ENCODE results near the gene TMEM192. TPM values are rescaled to one million over a fixed set of nuclear protein-coding genes. Genes with fewer than 3 reads are reported as not detected.

The TMEM192 gene
- total and polyA plus RNA-seq, 2 of the 8 experiments (the other 6 are each of a cell fraction or from before 2014, with no cell fraction given) = 7.3 to 10.9 TPM

GRCh38 chr4:165124488-165124887 lies 11.8 kb upstream of the TMEM192 start (continued):
- TF ChIP-seq CHD7 (IDR thresholded peaks at IDR 0.05; ENCODE audit: insufficient replicate concordance, low read length) = no peak
- TF ChIP-seq, protein P1, sequence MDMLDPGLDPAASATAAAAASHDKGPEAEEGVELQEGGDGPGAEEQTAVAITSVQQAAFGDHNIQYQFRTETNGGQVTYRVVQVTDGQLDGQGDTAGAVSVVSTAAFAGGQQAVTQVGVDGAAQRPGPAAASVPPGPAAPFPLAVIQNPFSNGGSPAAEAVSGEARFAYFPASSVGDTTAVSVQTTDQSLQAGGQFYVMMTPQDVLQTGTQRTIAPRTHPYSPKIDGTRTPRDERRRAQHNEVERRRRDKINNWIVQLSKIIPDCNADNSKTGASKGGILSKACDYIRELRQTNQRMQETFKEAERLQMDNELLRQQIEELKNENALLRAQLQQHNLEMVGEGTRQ (IDR thresholded peaks at IDR 0.05; ENCODE audit: low read length) = no peak
- no peak for TF ChIP-seq FOSL1 (IDR thresholded peaks at IDR 0.05; ENCODE audit: insufficient read depth, low read depth, low read length)
- TF ChIP-seq HDAC2 (IDR thresholded peaks at IDR 0.05; ENCODE audit: borderline replicate concordance in 1 of 2, low read depth in 2 of 2, low read length in 2 of 2) = no peak
- TF ChIP-seq POLR2AphosphoS5 (IDR thresholded peaks at IDR 0.05; ENCODE audit: low read depth, low read length) = no peak
- TF ChIP-seq TCF12 (IDR thresholded peaks at IDR 0.05; ENCODE audit: low read depth, low read length) = no peak
- TF ChIP-seq TAF7 (optimal IDR thresholded peaks at IDR 0.05; ENCODE audit: borderline replicate concordance, low read depth, low read length) = no peak

Data from H1 (cell line).